Stimulated activated CD4-positive, alpha-beta T cell treated with anti-CD3 and anti-CD28 coated beads, TNF-alpha, amount 100 ng/mL, for 1 hour (primary cell): ENCODE results near the gene FAM184B.
"Not testable (repeated sequence)": the region's sequence is repeated elsewhere in the genome, so short reads cannot be mapped to it uniquely, and the experiment has no call there.

Experiments used
- DNase-seq, 3 donors: peaks; one replicate each; pipeline ENCODE4 v3.0.0-alpha.2; 2020; ENCODE audit warnings: low read depth in 3 of 3, low spot score in 1 of 3

Gene FAM184B

GRCh38 chr4:17684648-17685047 is 96.8 kb downstream of the FAM184B start:
- not testable (repeated sequence) for DNase-seq

GRCh38 chr4:17682222-17682566 is 99.2 kb downstream of the FAM184B start:
- DNase-seq: no peak

GRCh38 chr4:17681281-17682221 is 99.9 kb downstream of the FAM184B start:
- no peak for DNase-seq

- DNase-seq: no peak
Observed at GRCh38 chr4:17680559-17681280, 100.7 kb downstream of the FAM184B start.

- no peak for DNase-seq
Observed at GRCh38 chr4:17670423-17670822, 111.0 kb downstream of the FAM184B start.

- DNase-seq: no peak
Observed at GRCh38 chr4:17667653-17668201, 113.7 kb downstream of the FAM184B start.

- no peak for DNase-seq
Observed at GRCh38 chr4:17667253-17667652, 114.2 kb downstream of the FAM184B start.

- DNase-seq: no peak
Observed at GRCh38 chr4:17665852-17666251, 115.6 kb downstream of the FAM184B start.

GRCh38 chr4:17665346-17665745 is 116.1 kb downstream of the FAM184B start:
- DNase-seq: no peak

GRCh38 chr4:17664755-17665154 is 116.7 kb downstream of the FAM184B start:
- no peak for DNase-seq

- no peak for DNase-seq
Observed at GRCh38 chr4:17662694-17663093, 118.7 kb downstream of the FAM184B start.

- DNase-seq: not testable (repeated sequence)
Observed at GRCh38 chr4:17659196-17659595, 122.2 kb downstream of the FAM184B start.

- DNase-seq: no peak
Observed at GRCh38 chr4:17657849-17658248, 123.6 kb downstream of the FAM184B start.

- no peak for DNase-seq
Observed at GRCh38 chr4:17657090-17657489, 124.3 kb downstream of the FAM184B start.

- DNase-seq: no peak
Observed at GRCh38 chr4:17654701-17655100, 126.7 kb downstream of the FAM184B start.

GRCh38 chr4:17650406-17650805 is 131.0 kb downstream of the FAM184B start:
- no peak for DNase-seq

- no peak for DNase-seq
Observed at GRCh38 chr4:17647927-17648326, 133.5 kb downstream of the FAM184B start.

GRCh38 chr4:17647176-17647806 is 134.1 kb downstream of the FAM184B start:
- DNase-seq: no peak

GRCh38 chr4:17646693-17647092 is 134.7 kb downstream of the FAM184B start:
- DNase-seq: no peak

- no peak for DNase-seq
Observed at GRCh38 chr4:17642398-17642783, 139.0 kb downstream of the FAM184B start.

- no peak for DNase-seq
Observed at GRCh38 chr4:17639136-17639535, 142.3 kb downstream of the FAM184B start.
